GM18508 (cell line): Measurements from ENCODE around the gene DIPK1B.

Experiments used
- ATAC-seq: cut with Tn5 transposase; IDR thresholded peaks from one replicate; pipeline ENCODE4 v1.9.1; 2021; ENCODE audit warnings: moderate number of reproducible peaks; ENCODE audit not compliant: insufficient read depth, unreplicated experiment

The DIPK1B gene

GRCh38 chr9:136711751-136712689, at the start of gene DIPK1B:
Gene DIPK1B, plus strand, starts transcription at chr9:136712572. Its CDS starts 94 bp downstream, at chr9:136712666.
- ATAC-seq: no peak

GRCh38 chr9:136662656-136663581, 49.5 kb upstream of the DIPK1B start, which contains the start of gene EGFL7:
Gene EGFL7, plus strand, starts transcription at chr9:136662916. Its CDS starts 5,367 bp downstream, at chr9:136668283.
- ATAC-seq: no peak

- ATAC-seq: no peak
Observed at GRCh38 chr9:136664000-136664915, 48.1 kb upstream of the DIPK1B start.

GRCh38 chr9:136665111-136665703, 47.2 kb upstream of the DIPK1B start:
- ATAC-seq: no peak

- no peak for ATAC-seq
Observed at GRCh38 chr9:136665704-136666371, 46.5 kb upstream of the DIPK1B start.

GRCh38 chr9:136666372-136667213, 45.8 kb upstream of the DIPK1B start:
- ATAC-seq: no peak

GRCh38 chr9:136667214-136667939, 45.0 kb upstream of the DIPK1B start:
- no peak for ATAC-seq

GRCh38 chr9:136667940-136668760, 44.2 kb upstream of the DIPK1B start:
- ATAC-seq: no peak

- no peak for ATAC-seq
Observed at GRCh38 chr9:136668983-136669790, 43.2 kb upstream of the DIPK1B start.

GRCh38 chr9:136669791-136670464, 42.4 kb upstream of the DIPK1B start:
- no peak for ATAC-seq

GRCh38 chr9:136670576-136671253, 41.7 kb upstream of the DIPK1B start:
- ATAC-seq: no peak

- ATAC-seq: no peak
Observed at GRCh38 chr9:136671254-136671614, 41.1 kb upstream of the DIPK1B start.

GRCh38 chr9:136671646-136672430, 40.5 kb upstream of the DIPK1B start:
- ATAC-seq: no peak
